Stimulated activated effector memory CD8-positive, alpha-beta T cell treated with anti-CD3 and anti-CD28 coated beads, Interleukin-12 subunit alpha, Interleukin-12 subunit beta, amount 100 ng/mL, for 72 hours (primary cell): ENCODE results near the gene TNNT3.

ENCODE experiments used
- ATAC-seq: fragments of 150-1000 bp; cut with Tn5 transposase; 2 replicates; pipeline ENCODE4 v1.10.0; 2021
- DNase-seq, 2 donors: peaks; one replicate each; pipeline ENCODE4 v3.0.0; 2021 to 2022; ENCODE audit warnings: low spot score in 2 of 2
- H3K27ac Mint-ChIP-seq: one replicate; pipeline ENCODE4 v1.8.0; 2022; ENCODE audit warnings: mild to moderate bottlenecking, mixed read lengths
- H3K36me3 Mint-ChIP-seq: one replicate; pipeline ENCODE4 v1.8.0; 2022; ENCODE audit warnings: mild to moderate bottlenecking, mixed read lengths
- H3K4me1 Mint-ChIP-seq: one replicate; pipeline ENCODE4 v1.8.0; 2022; ENCODE audit warnings: mixed read lengths
- H3K4me3 Mint-ChIP-seq: one replicate; pipeline ENCODE4 v1.8.0; 2022; ENCODE audit warnings: mild to moderate bottlenecking, mixed read lengths
- H3K9me3 Mint-ChIP-seq: one replicate; pipeline ENCODE4 v1.8.0; 2022; ENCODE audit warnings: mixed read lengths

The TNNT3 gene

DNA sequence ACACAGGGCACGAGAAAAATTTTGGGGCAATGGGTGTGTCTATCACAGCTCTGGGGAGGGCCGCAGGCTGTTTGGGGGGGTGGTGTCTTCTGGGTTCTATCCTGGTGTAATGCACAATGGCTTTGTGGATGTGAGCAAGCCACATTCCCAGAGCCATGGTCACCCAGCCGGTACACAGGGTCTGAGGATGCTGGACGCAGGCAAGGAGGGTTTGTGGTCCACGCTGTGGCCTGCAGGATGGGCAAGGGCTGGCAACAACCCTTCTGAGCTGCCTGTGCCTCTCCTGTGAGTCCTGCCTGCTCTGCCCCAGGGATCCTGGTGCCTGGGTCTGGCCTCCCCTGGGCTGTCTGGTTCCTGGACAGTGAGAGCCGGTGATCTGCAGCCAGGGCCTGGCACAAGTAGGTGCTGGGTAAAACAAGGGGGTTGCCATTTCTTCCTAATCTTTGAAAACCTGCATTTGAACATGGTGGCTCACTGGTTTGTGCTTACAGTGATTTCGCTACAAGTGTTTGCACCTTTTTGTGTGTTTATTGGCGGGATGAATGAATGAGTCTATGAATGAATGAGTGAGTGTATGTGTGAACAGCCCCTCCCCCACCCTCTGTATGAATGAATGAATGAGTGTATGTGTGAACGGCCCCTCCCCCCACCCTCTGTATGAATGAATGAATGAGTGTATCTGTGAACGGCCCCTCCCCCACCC lies 23.2 kb downstream of the TNNT3 start:
- no peaks in the 10 kb centered on the region for H3K36me3 Mint-ChIP-seq
- no peak overlapping the region for H3K4me3 Mint-ChIP-seq
- H3K4me1 Mint-ChIP-seq, result peaks cover 16% of the 10 kb centered on the region
- no peaks in the 10 kb centered on the region for H3K9me3 Mint-ChIP-seq
- DNase-seq, result peak in 1 of 2 donors; percentile 1
- no peak for ATAC-seq
- H3K27ac Mint-ChIP-seq, result no peak overlapping the region

DNA sequence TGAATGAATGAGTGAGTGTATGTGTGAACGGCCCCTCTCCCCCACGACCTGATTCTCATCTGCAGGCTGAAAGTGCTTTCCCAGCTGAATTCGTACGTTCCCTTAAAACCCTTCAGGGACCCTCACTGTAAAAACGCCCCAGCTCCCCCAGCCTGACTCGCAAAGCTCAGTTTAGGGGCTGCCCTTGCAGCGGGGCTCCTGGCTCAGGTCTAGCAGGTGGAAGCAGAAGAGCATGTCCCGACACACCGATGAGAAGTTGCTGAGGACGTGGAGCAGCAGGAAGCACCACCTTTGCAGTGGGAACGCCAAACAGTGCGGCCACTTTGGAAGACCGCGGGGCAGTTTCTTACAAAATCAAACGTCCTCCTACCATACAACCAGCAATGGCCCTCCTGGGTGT lies 24.1 kb downstream of the TNNT3 start:
- peaks cover 16% of the 10 kb centered on the region for H3K4me1 Mint-ChIP-seq
- no peaks in the 10 kb centered on the region for H3K36me3 Mint-ChIP-seq
- no peak overlapping the region for H3K4me3 Mint-ChIP-seq
- no peak overlapping the region for H3K27ac Mint-ChIP-seq
- DNase-seq (peak in 1 of 2 donors; percentile 1), ATAC-seq (no peak)
- H3K9me3 Mint-ChIP-seq, result no peaks in the 10 kb centered on the region

DNA sequence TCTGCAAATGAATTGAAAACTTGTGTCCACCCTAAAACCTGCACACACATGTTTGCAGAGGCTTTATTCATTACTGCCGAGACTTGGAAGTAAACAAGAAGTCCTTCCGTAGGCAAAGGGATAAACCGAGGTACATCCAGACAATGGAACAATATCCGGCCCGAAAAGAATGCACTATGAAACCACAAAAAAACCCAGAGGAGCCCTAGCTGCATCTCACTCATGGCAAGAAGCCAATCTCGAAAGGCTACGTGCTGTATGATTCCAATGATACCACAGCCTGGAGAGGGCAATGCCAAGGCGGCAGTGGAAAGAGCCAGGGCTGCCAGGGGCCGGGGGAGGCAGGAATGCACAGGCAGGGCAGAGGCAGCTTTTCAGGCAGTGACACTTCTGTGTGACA lies 24.5 kb downstream of the TNNT3 start:
- H3K4me1 Mint-ChIP-seq, result peaks cover 14% of the 10 kb centered on the region

GRCh38 chr11:1946812-1947484 lies 27.4 kb downstream of the TNNT3 start, which contains the start of gene MRPL23:
Gene MRPL23 (plus strand): TSS chr11:1947332. CDS start chr11:1947363, 31 bp downstream.
- no peak within 1 kb of the TSS for H3K27ac Mint-ChIP-seq
- H3K36me3 Mint-ChIP-seq, result no peaks in the 10 kb centered on the region
- no peak within 1 kb of the TSS for H3K4me3 Mint-ChIP-seq
- peak; percentile 85 for ATAC-seq
- H3K4me1 Mint-ChIP-seq, result no peaks in the 10 kb centered on the region
- H3K9me3 Mint-ChIP-seq, result no peaks in the 10 kb centered on the region
- peak; percentile 18 to 57 for DNase-seq

More for the DNA sequence above, 24.5 kb downstream of the TNNT3 start:
- no peak for ATAC-seq
- H3K4me3 Mint-ChIP-seq, result no peak overlapping the region
- H3K27ac Mint-ChIP-seq, result no peak overlapping the region
- H3K36me3 Mint-ChIP-seq, result no peaks in the 10 kb centered on the region
- H3K9me3 Mint-ChIP-seq, result no peaks in the 10 kb centered on the region
- DNase-seq, result peak in 1 of 2 donors; percentile 1

- Mint-ChIP-seq H3K4me3 (no peak overlapping the region), H3K4me1 (no peaks in the 10 kb centered on the region), H3K36me3 (no peaks in the 10 kb centered on the region), H3K9me3 (no peaks in the 10 kb centered on the region), H3K27ac (no peak overlapping the region)
- DNase-seq (no peak), ATAC-seq (peak; percentile 54)
These were observed 28.2 kb downstream of the TNNT3 start for GRCh38 chr11:1947592-1948237.

- ATAC-seq (no peak), DNase-seq (peak in 1 of 2 donors; percentile 18)
- H3K27ac Mint-ChIP-seq, result no peak overlapping the region
- no peak overlapping the region for H3K4me3 Mint-ChIP-seq
- no peaks in the 10 kb centered on the region for H3K9me3 Mint-ChIP-seq
- no peaks in the 10 kb centered on the region for H3K4me1 Mint-ChIP-seq
- no peaks in the 10 kb centered on the region for H3K36me3 Mint-ChIP-seq
These were observed 28.9 kb downstream of the TNNT3 start for GRCh38 chr11:1948389-1948788.

DNA sequence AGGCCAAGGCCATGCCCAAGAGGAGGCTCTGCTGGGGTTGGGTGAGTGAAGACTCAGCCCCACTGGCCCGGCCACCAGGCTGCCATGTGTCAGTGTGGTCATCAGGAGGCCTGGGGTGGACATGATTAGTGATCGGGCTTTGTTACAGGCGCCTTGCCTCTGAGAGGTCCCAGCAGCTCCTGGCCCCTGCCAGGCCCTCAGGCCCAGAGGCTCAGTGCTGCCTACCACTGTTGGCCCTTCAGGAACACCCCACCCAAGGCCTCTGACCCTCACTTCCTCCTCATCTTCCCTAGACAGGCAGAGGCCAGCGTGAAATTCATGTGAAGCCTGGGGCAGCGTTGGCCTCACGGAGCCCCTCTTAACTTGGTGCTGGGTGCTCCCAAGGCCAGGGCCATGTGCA lies 29.8 kb downstream of the TNNT3 start:
- Mint-ChIP-seq H3K9me3 (no peaks in the 10 kb centered on the region), H3K4me3 (no peak overlapping the region), H3K36me3 (no peaks in the 10 kb centered on the region), H3K4me1 (no peaks in the 10 kb centered on the region), H3K27ac (no peak overlapping the region)
- no peak for ATAC-seq
- peak in 1 of 2 donors; percentile 17 for DNase-seq

- Mint-ChIP-seq H3K4me3 (no peak overlapping the region), H3K36me3 (no peaks in the 10 kb centered on the region), H3K4me1 (no peaks in the 10 kb centered on the region), H3K27ac (no peak overlapping the region), H3K9me3 (no peaks in the 10 kb centered on the region)
- ATAC-seq (no peak), DNase-seq (no peak)
These were observed 30.4 kb downstream of the TNNT3 start for GRCh38 chr11:1949922-1950321.

DNA sequence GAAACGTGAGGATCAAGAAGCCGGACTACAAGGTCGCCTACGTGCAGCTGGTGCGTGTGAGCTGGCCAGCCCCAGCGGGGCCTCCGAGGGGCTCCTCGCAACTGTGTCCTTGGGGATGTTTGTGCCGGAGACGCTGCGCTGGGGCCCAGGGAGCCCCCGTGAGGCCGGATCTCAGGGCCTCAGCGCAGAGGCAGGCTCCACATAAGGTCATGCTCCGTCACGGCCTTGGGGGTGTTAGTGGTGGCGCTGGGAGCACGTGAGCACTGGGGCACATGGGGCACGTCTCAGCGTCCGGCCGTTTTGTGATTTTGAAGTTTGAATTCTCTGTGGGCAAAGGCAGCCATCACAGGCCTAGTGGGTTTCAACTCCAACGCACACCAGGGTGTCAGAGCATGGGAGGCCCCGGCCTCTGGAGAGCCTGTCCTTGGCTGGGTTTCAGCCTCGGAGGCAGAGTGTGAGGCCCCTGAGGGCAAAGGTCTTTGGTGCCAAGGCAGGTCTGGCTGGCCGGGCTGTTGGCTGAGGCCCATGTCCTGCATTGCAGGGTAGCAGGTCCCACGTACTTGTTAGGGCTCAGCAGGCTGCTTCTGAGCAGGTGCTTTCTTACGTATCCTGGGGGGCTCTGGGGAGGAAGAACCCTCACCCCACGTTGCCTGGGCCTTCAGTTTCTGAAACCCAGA lies 33.4 kb downstream of the TNNT3 start:
- DNase-seq, result peak in 1 of 2 donors; percentile 15
- no peak overlapping the region for H3K27ac Mint-ChIP-seq
- H3K4me1 Mint-ChIP-seq, result no peaks in the 10 kb centered on the region
- H3K36me3 Mint-ChIP-seq, result no peaks in the 10 kb centered on the region
- no peak overlapping the region for H3K4me3 Mint-ChIP-seq
- ATAC-seq, result no peak
- no peaks in the 10 kb centered on the region for H3K9me3 Mint-ChIP-seq

GRCh38 chr11:1953489-1954266 lies 34.2 kb downstream of the TNNT3 start:
- DNase-seq (peak in 1 of 2 donors; percentile 60), ATAC-seq (peak; percentile 57)
- Mint-ChIP-seq H3K4me1 (no peaks in the 10 kb centered on the region), H3K4me3 (no peak overlapping the region), H3K9me3 (no peaks in the 10 kb centered on the region), H3K36me3 (no peaks in the 10 kb centered on the region), H3K27ac (no peak overlapping the region)

DNA sequence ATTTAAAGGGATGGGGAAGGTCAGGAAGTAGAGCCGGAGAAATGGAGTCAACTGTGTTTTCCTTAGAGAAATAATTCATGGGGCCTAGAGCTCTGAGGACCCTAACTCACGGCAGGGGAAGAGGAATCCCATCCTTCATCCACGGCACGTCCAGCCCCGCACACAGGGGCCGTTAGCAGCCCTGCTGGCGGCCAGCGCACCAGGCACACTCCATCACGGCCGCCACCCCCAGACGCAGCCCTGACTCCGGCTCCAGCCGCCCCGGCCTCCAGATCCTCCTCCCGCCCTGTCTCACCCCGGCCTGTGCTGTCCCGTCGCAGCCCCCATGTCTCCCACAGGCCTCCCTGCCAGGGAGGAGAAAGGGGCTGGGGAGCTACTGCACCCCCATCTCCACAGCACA lies 38.9 kb downstream of the TNNT3 start:
- Mint-ChIP-seq H3K4me1 (no peaks in the 10 kb centered on the region), H3K9me3 (no peaks in the 10 kb centered on the region), H3K27ac (no peak overlapping the region), H3K4me3 (no peak overlapping the region), H3K36me3 (no peaks in the 10 kb centered on the region)
- ATAC-seq (no peak), DNase-seq (no peak)

DNA sequence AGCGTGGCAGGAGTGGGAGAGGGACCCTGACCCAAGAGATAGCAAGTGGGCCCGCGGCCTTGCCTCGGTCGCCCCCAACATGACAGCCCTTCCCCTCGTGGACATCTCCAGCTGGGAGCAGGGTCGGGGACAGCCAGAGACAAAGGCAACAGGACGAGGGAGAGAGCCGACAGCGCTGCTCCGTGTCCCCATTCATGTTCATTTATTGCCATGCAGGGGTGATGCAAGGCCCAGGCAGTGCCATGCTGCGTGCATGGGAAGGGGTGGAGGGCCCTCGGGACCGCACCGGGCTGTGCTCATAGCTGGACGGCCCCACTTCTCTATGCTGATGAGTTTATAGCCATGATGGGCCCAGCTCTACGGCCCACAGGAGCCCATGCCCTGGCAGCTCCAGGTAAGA lies 40.3 kb downstream of the TNNT3 start:
- no peak overlapping the region for H3K4me3 Mint-ChIP-seq
- peak in 1 of 2 donors; percentile 35 for DNase-seq
- no peak overlapping the region for H3K27ac Mint-ChIP-seq
- ATAC-seq, result no peak
- no peaks in the 10 kb centered on the region for H3K9me3 Mint-ChIP-seq
- H3K4me1 Mint-ChIP-seq, result no peaks in the 10 kb centered on the region
- H3K36me3 Mint-ChIP-seq, result no peaks in the 10 kb centered on the region

- no peaks in the 10 kb centered on the region for H3K4me1 Mint-ChIP-seq
- H3K27ac Mint-ChIP-seq, result no peak overlapping the region
- H3K36me3 Mint-ChIP-seq, result no peaks in the 10 kb centered on the region
- no peaks in the 10 kb centered on the region for H3K9me3 Mint-ChIP-seq
- DNase-seq (peak in 1 of 2 donors; percentile 12), ATAC-seq (no peak)
- H3K4me3 Mint-ChIP-seq, result no peak overlapping the region
These were observed 44.4 kb downstream of the TNNT3 start for GRCh38 chr11:1963864-1964263.

DNA sequence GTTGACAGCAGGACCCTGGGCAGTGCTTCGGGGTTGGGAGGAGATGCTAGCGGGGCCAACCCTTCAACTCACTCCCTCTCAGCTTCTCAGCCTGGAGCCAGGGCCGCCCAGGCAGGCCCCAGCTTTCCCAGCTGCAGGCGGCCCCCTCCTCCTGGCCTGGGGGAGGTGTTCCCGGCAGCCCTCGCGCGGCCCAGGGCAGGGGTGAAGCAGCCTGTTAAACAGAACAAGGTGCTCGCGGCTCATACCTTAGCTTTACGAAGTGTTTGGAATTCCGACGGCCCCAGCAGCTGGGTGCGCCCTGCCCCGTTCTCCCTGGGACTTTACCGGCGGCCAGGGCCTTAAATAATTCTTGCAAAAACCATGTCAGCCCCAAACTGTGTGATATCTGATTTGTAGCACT lies 44.8 kb downstream of the TNNT3 start:
- Mint-ChIP-seq H3K4me1 (no peaks in the 10 kb centered on the region), H3K27ac (no peak overlapping the region), H3K9me3 (no peaks in the 10 kb centered on the region), H3K4me3 (no peak overlapping the region), H3K36me3 (no peaks in the 10 kb centered on the region)
- no peak for ATAC-seq
- DNase-seq, result no peak

- no peak for ATAC-seq
- DNase-seq, result peak in 1 of 2 donors; percentile 8
- Mint-ChIP-seq H3K4me3 (no peak overlapping the region), H3K36me3 (no peaks in the 10 kb centered on the region), H3K9me3 (no peaks in the 10 kb centered on the region), H3K27ac (no peak overlapping the region), H3K4me1 (no peaks in the 10 kb centered on the region)
These were observed 45.5 kb downstream of the TNNT3 start for GRCh38 chr11:1964955-1965354.
